Pancreas (tissue), 10 donors: ENCODE data around the gene PBXIP1. TPM values are rescaled to one million over a fixed set of nuclear protein-coding genes. Genes with fewer than 3 reads are reported as not detected.

Experiments used
- ATAC-seq, 4 donors: fragments of 200-7000 bp; cut with Tn5 transposase; one replicate each; pipeline versions ENCODE4 v1.8.0 to v1.9.1; 2020; ENCODE audit warnings: mild to moderate bottlenecking in 4 of 4, moderate library complexity in 4 of 4
- DNase-seq, 6 donors: peaks; one replicate each; pipeline ENCODE4 v3.0.0-alpha.2; 2020
- FAIRE-seq: peaks from 2 replicates; lab custom pipeline; 2012; peaks lifted over from hg19 to GRCh38; lab: Jason Lieb, UNC
- H3K27ac ChIP-seq, 4 donors: fragments of 200-600 bp; sonication (generic); 1 replicate in 3 of 4; 2 replicates in 1 of 4; pipeline versions ENCODE4 v1.5.0 to v1.8.0; 2020
- H3K27me3 ChIP-seq, 4 donors: fragments of 200-600 bp; one replicate each; pipeline ENCODE4 v1.8.0; 2021
- H3K36me3 ChIP-seq, 3 donors: fragments of 200-600 bp; sonication (generic) in 1 of 3; one replicate each; pipeline versions ENCODE4 v1.5.0 to v1.8.0; 2020 to 2021
- H3K4me1 ChIP-seq, 3 donors: fragments of 200-600 bp; one replicate each; pipeline ENCODE4 v1.8.0; 2021
- H3K4me3 ChIP-seq, 4 donors: fragments of 200-600 bp; sonication (generic) in 2 of 4; one replicate each; pipeline versions ENCODE4 v1.5.0 to v1.8.0; 2020 to 2021
- H3K9me3 ChIP-seq, 4 donors: fragments of 200-600 bp; one replicate each; pipeline ENCODE4 v1.8.0; 2021
- WGBS, 2 donors: extraction: QIAGEN DNeasy Blood & Tissue Kit; methylation state at CpG; one replicate each; pipeline ENCODE4 v1.1.7; 2013; 5-methylcytosine and 5-hydroxymethylcytosine counted together
- intact Hi-C, 3 donors: fragments of 100-400 bp; cut with DNase I; formaldehyde crosslinking; loops; one replicate each; pipeline versions ENCODE4 v1.11.1 to v1.14.2; 2022
- polyA plus RNA-seq, 2 donors: library from polyadenylated mRNA; stranded (reverse); fragments of 200-250 nt; gene quantifications; one replicate each; pipeline ENCODE4 v1.2.3, GENCODE V29; 2013
- total RNA-seq, 6 donors: library from RNA; stranded (reverse); fragmentation: NEBNext Ultra II Directional in 4 of 6; extraction: Animal tissue kit (Norgen Biotek cat#: 25700) in 4 of 6; gene quantifications; one replicate each; pipeline versions ENCODE4 v1.2.1 to v1.2.4, GENCODE V29; 2021 to 2023
- TF ChIP-seq, protein P1 (sequence below), 4 donors: fragments of 200-600 bp; sonication (generic) in 3 of 4; IDR thresholded peaks; one replicate each; pipeline versions ENCODE4 v1.5.0 to v1.8.0; 2021; ENCODE audit warnings: antibody characterized with exemption in 4 of 4
- donor health status: healthy with polysubstance abuse.
- donor health status: DM: no; HTN: no; CAD: no; lungs with moderate emphysema.
- donor health status: DM: no; HTN: no; CAD: no.
- donor health status: control.
- donor health status: control.
- donor health status: Bipolar disorder and iron deficiency.
- donor health status: DM: yes; HTN: yes; CAD: no.
- donor health status: DM: no; HTN: no; CAD: no.
- donor health status: DM: no; HTN: no; CAD: no.
- donor health status: DM: yes; HTN: yes; CAD: no.

The PBXIP1 gene
- total and polyA plus RNA-seq, 8 donors = 15.6 to 53.1 (median 28.4) TPM

GRCh38 chr1:154940213-154940560 lies 15.7 kb downstream of the PBXIP1 start:
- FAIRE-seq = no peak
- no peaks in the 10 kb centered on the region for H3K9me3 ChIP-seq
- ATAC-seq = no peak
- H3K27me3 ChIP-seq = no peaks in the 10 kb centered on the region
- WGBS, 2 donors = 80 to 93% methylated on average over 1 of the region's 1 CpG
- no peak overlapping the region for H3K4me3 ChIP-seq
- TF ChIP-seq, protein P1, sequence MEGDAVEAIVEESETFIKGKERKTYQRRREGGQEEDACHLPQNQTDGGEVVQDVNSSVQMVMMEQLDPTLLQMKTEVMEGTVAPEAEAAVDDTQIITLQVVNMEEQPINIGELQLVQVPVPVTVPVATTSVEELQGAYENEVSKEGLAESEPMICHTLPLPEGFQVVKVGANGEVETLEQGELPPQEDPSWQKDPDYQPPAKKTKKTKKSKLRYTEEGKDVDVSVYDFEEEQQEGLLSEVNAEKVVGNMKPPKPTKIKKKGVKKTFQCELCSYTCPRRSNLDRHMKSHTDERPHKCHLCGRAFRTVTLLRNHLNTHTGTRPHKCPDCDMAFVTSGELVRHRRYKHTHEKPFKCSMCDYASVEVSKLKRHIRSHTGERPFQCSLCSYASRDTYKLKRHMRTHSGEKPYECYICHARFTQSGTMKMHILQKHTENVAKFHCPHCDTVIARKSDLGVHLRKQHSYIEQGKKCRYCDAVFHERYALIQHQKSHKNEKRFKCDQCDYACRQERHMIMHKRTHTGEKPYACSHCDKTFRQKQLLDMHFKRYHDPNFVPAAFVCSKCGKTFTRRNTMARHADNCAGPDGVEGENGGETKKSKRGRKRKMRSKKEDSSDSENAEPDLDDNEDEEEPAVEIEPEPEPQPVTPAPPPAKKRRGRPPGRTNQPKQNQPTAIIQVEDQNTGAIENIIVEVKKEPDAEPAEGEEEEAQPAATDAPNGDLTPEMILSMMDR (IDR thresholded peaks at IDR 0.05) = no peak
- no peaks in the 10 kb centered on the region for H3K36me3 ChIP-seq
- no peak for DNase-seq
- intact Hi-C loops = no loop called here
- H3K4me1 ChIP-seq = peaks cover 8 to 23% (median 13%) of the 10 kb centered on the region in 3 donors
- H3K27ac ChIP-seq = no peak overlapping the region

DNA sequence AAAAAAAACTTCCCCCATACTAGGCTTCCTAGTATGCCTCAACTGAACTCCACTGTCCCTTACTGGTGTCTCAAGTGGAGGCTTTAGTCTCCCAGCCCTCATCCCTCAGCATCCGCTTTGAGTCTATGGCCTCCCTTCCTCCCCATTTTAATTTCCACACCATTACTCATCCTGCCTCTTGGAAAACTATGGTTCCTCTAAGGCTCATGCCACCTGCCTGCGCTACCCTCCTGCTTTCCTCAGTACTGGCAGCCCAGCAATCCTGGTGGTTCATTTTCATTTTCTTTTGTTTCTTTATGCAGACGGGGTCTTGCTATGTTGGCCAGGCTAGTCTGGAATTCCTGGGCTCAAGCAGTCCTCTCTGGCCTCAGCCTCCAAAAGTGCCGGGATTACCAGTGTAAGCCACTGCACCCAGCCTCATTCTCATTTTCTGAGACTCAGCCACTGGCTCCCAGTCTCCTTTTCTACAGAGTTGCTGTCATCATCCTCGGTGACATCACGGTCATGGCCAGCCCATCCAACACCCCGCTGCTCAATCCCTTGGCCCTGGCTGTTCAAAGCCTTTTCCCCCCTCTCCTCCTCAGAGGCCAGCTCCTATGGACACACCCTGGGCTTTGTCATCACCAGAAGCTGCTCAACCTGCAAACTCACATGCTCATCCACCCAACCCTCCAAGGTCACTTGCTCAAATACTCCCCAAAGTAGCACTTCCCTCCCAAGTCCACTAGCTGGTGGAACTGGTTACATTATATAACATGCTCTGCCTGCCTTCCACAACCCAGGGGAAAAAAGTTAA lies 17.1 kb downstream of the PBXIP1 start:
- intact Hi-C loops = no loop called here
- FAIRE-seq = no peak
- TF ChIP-seq, protein P1 (IDR thresholded peaks at IDR 0.05) = no peak

GRCh38 chr1:154937988-154938386 lies 17.9 kb downstream of the PBXIP1 start:
- no peak for DNase-seq
- peak overlapping the region in 2 of 4 donors; percentile 50 to 52 for H3K4me3 ChIP-seq
- H3K9me3 ChIP-seq = no peaks in the 10 kb centered on the region
- FAIRE-seq = no peak
- ATAC-seq = no peak
- H3K27me3 ChIP-seq = no peaks in the 10 kb centered on the region
- 79 to 86% methylated on average over 8 of the region's 8 CpGs for WGBS, 2 donors
- intact Hi-C loops = no loop called here
- TF ChIP-seq, protein P1 (IDR thresholded peaks at IDR 0.05) = no peak
- peak overlapping the region; percentile 97 to 100 (median 98) for H3K27ac ChIP-seq
- peaks cover 8 to 23% (median 13%) of the 10 kb centered on the region in 3 donors for H3K4me1 ChIP-seq
- no peaks in the 10 kb centered on the region for H3K36me3 ChIP-seq

More for the DNA sequence above, 17.1 kb downstream of the PBXIP1 start:
- H3K9me3 ChIP-seq = no peaks in the 10 kb centered on the region
- DNase-seq (no peak), ATAC-seq (no peak)
- no peaks in the 10 kb centered on the region for H3K27me3 ChIP-seq
- 87 to 93% methylated on average over 7 of the region's 7 CpGs for WGBS, 2 donors
- H3K4me1 ChIP-seq = peaks cover 8 to 23% (median 13%) of the 10 kb centered on the region in 3 donors
- no peak overlapping the region for H3K4me3 ChIP-seq
- H3K36me3 ChIP-seq = no peaks in the 10 kb centered on the region
- peak overlapping the region in 3 of 4 donors; percentile 97 to 100 (median 99) for H3K27ac ChIP-seq

DNA sequence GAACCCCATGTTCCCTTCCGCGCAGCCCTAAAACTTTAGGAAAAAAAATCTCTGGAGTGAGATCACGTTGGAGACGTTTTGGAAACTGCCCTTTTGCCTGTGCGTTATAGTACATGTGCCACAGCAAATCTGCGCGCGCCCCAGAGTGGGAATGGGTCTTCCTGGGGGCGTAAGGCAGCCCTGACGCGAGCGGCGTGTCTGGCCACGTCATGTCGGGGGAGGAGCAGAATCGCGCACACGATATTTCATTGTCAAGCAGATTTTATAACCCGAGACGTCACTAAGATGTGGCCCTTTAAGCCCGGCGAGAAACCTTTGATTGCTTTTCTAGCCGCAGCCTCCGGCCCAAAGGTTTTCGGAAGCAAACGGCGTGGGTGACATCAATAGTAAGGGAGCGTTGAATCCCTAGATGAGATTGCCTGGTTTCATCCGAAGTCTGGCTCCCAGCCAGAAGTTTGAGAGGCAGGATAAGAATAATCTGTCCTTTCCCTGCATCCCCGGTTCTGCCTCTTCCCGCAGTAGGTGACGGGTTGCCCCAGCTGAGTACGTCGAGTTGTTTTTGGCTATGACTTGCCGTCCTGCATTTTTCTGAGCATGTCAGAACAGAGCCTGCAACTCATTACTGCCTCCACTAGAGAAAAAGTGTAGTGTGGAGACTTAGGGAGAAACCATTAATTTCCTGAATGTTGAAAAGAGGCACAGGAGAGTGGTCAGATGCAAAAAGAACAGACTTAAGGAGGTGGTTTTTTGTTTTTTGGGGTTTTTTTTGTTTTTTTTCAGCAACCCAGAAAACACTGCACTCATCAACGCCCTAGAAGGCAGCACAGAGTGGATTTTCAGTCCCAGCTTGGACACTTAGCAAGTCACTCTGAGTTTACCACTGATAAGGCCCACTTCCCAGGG lies 18.6 kb downstream of the PBXIP1 start:
- peak overlapping the region; percentile 23 to 54 (median 51) for H3K4me3 ChIP-seq
- DNase-seq (peak; percentile 87 to 94 (median 90)), FAIRE-seq (no peak), ATAC-seq (peak; percentile 81 to 88 (median 83))
- whole genome bisulfite sequencing, 2 donors = 0 to 1% methylated on average over 36 of the region's 36 CpGs
- peaks cover 8 to 20% (median 13%) of the 10 kb centered on the region in 3 donors for H3K4me1 ChIP-seq
- intact Hi-C loops = no loop called here
- no peaks in the 10 kb centered on the region for H3K9me3 ChIP-seq
- TF ChIP-seq, protein P1 (IDR thresholded peaks at IDR 0.05) = no peak
- no peaks in the 10 kb centered on the region for H3K36me3 ChIP-seq
- no peaks in the 10 kb centered on the region for H3K27me3 ChIP-seq
- peak overlapping the region; percentile 97 to 100 (median 98) for H3K27ac ChIP-seq
